ENCODE measurements around the gene CD93. TPM values are rescaled to one million over a fixed set of nuclear protein-coding genes. Genes with fewer than 3 reads are reported as not detected.
A peak's percentile ranks its signal among the peaks of the same experiment; 100 is the strongest.

CD93 gene
- total RNA-seq, 1 donor from 2014 or later: 0.02 TPM

- H3K4me2 ChIP-seq (ENCODE audit: low read length): no peak overlapping the region
- peaks cover 7% of the 10 kb centered on the region for H3K9me3 Mint-ChIP-seq (ENCODE audit: unreplicated experiment)
- H3K4me3 Mint-ChIP-seq (ENCODE audit: unreplicated experiment): no peak overlapping the region
- peaks cover 15% of the 10 kb centered on the region for H3K27me3 ChIP-seq (ENCODE audit: insufficient read depth, low read length)
- TF ChIP-seq CTCF (IDR thresholded peaks at IDR 0.05; ENCODE audit: insufficient read depth, low read depth, low read length) (no peak), EZH2 (IDR thresholded peaks at IDR 0.05; ENCODE audit: insufficient read depth, low read length) (no peak)
- H3K9me3 ChIP-seq (ENCODE audit: insufficient read depth, low read depth, low read length): no peaks in the 10 kb centered on the region
- H3K9ac ChIP-seq (ENCODE audit: low read length): no peak overlapping the region
- peak overlapping the region; percentile 41 for H3K27ac Mint-ChIP-seq (ENCODE audit: unreplicated experiment)
- no peaks in the 10 kb centered on the region for H3K4me1 ChIP-seq (ENCODE audit: insufficient read depth, low read length)
- H3K4me3 ChIP-seq (ENCODE audit: insufficient read depth, low read depth, low read length): no peak overlapping the region
- peaks cover 64% of the 10 kb centered on the region for H3K27me3 Mint-ChIP-seq (ENCODE audit: low read depth, unreplicated experiment)
- DNase-seq (ENCODE audit: low read depth): no peak
- no peaks in the 10 kb centered on the region for H3K79me2 ChIP-seq (ENCODE audit: insufficient read depth, low read length)
- H3K27ac ChIP-seq (ENCODE audit: low read depth, low read length): no peak overlapping the region
- H4K20me1 ChIP-seq (ENCODE audit: insufficient read depth, low read length): no peaks in the 10 kb centered on the region
- no peaks in the 10 kb centered on the region for H3K36me3 ChIP-seq (ENCODE audit: insufficient read depth, low read length)
- no peak for FAIRE-seq
- peaks cover 1% of the 10 kb centered on the region for H3K36me3 Mint-ChIP-seq (ENCODE audit: low read depth, unreplicated experiment)
- peaks cover 15% of the 10 kb centered on the region for H3K4me1 Mint-ChIP-seq (ENCODE audit: low read depth, unreplicated experiment)
- no peak overlapping the region for H2AFZ ChIP-seq (ENCODE audit: low read depth, low read length)
Measured at GRCh38 chr20:23037017-23037481, 49.1 kb downstream of the CD93 start.

- Histone ChIP-seq H2AFZ (ENCODE audit: low read depth, low read length) (no peak overlapping the region), H3K4me2 (ENCODE audit: low read length) (no peak overlapping the region), H3K9me3 (ENCODE audit: insufficient read depth, low read depth, low read length) (no peaks in the 10 kb centered on the region), H3K4me1 (ENCODE audit: insufficient read depth, low read length) (no peaks in the 10 kb centered on the region), H3K27ac (ENCODE audit: low read depth, low read length) (no peak overlapping the region), H3K79me2 (ENCODE audit: insufficient read depth, low read length) (no peaks in the 10 kb centered on the region), H3K9ac (ENCODE audit: low read length) (no peak overlapping the region), H3K4me3 (ENCODE audit: insufficient read depth, low read depth, low read length) (no peak overlapping the region), H4K20me1 (ENCODE audit: insufficient read depth, low read length) (no peaks in the 10 kb centered on the region), H3K36me3 (ENCODE audit: insufficient read depth, low read length) (no peaks in the 10 kb centered on the region), H3K27me3 (ENCODE audit: insufficient read depth, low read length) (peaks cover 10% of the 10 kb centered on the region)
- DNase-seq (ENCODE audit: low read depth) (no peak), FAIRE-seq (no peak)
- H3K4me3 Mint-ChIP-seq (ENCODE audit: unreplicated experiment): no peak overlapping the region
- H3K9me3 Mint-ChIP-seq (ENCODE audit: unreplicated experiment): peaks cover 7% of the 10 kb centered on the region
- peak overlapping the region; percentile 85 for H3K27ac Mint-ChIP-seq (ENCODE audit: unreplicated experiment)
- peaks cover 15% of the 10 kb centered on the region for H3K4me1 Mint-ChIP-seq (ENCODE audit: low read depth, unreplicated experiment)
- H3K27me3 Mint-ChIP-seq (ENCODE audit: low read depth, unreplicated experiment): peaks cover 65% of the 10 kb centered on the region
- peaks cover 1% of the 10 kb centered on the region for H3K36me3 Mint-ChIP-seq (ENCODE audit: low read depth, unreplicated experiment)
- no peak for TF ChIP-seq CTCF (IDR thresholded peaks at IDR 0.05; ENCODE audit: insufficient read depth, low read depth, low read length)
- TF ChIP-seq EZH2 (IDR thresholded peaks at IDR 0.05; ENCODE audit: insufficient read depth, low read length): no peak
Measured at GRCh38 chr20:23036371-23036770, 49.8 kb downstream of the CD93 start.

- no peak overlapping the region for H3K4me2 ChIP-seq (ENCODE audit: low read length)
- no peak for FAIRE-seq
Measured at GRCh38 chr20:23035731-23036130, 50.4 kb downstream of the CD93 start.

More at GRCh38 chr20:23035731-23036130, 50.4 kb downstream of the CD93 start:
- H3K4me3 Mint-ChIP-seq (ENCODE audit: unreplicated experiment): no peak overlapping the region
- H3K9ac ChIP-seq (ENCODE audit: low read length): no peak overlapping the region
- no peaks in the 10 kb centered on the region for H4K20me1 ChIP-seq (ENCODE audit: insufficient read depth, low read length)
- no peaks in the 10 kb centered on the region for H3K4me1 ChIP-seq (ENCODE audit: insufficient read depth, low read length)
- peaks cover 7% of the 10 kb centered on the region for H3K9me3 Mint-ChIP-seq (ENCODE audit: unreplicated experiment)
- no peaks in the 10 kb centered on the region for H3K36me3 ChIP-seq (ENCODE audit: insufficient read depth, low read length)
- H3K27ac Mint-ChIP-seq (ENCODE audit: unreplicated experiment): no peak overlapping the region
- H3K79me2 ChIP-seq (ENCODE audit: insufficient read depth, low read length): no peaks in the 10 kb centered on the region
- H3K36me3 Mint-ChIP-seq (ENCODE audit: low read depth, unreplicated experiment): peaks cover 1% of the 10 kb centered on the region
- peaks cover 71% of the 10 kb centered on the region for H3K27me3 Mint-ChIP-seq (ENCODE audit: low read depth, unreplicated experiment)
- no peaks in the 10 kb centered on the region for H3K9me3 ChIP-seq (ENCODE audit: insufficient read depth, low read depth, low read length)
- DNase-seq (ENCODE audit: low read depth): no peak
- H3K27ac ChIP-seq (ENCODE audit: low read depth, low read length): no peak overlapping the region
- H2AFZ ChIP-seq (ENCODE audit: low read depth, low read length): no peak overlapping the region
- H3K27me3 ChIP-seq (ENCODE audit: insufficient read depth, low read length): peaks cover 10% of the 10 kb centered on the region
- peaks cover 15% of the 10 kb centered on the region for H3K4me1 Mint-ChIP-seq (ENCODE audit: low read depth, unreplicated experiment)
- TF ChIP-seq CTCF (IDR thresholded peaks at IDR 0.05; ENCODE audit: insufficient read depth, low read depth, low read length) (no peak), EZH2 (IDR thresholded peaks at IDR 0.05; ENCODE audit: insufficient read depth, low read length) (no peak)
- H3K4me3 ChIP-seq (ENCODE audit: insufficient read depth, low read depth, low read length): no peak overlapping the region

Data from astrocyte (in vitro differentiated cells and primary cell).